Progenitor cell of endocrine pancreas (in vitro differentiated cells): ENCODE measurements around the gene MESP1. TPM values are rescaled to one million over a fixed set of nuclear protein-coding genes. Genes with fewer than 3 reads are reported as not detected.
"Not testable (repeated sequence)": the region's sequence is repeated elsewhere in the genome, so short reads cannot be mapped to it uniquely, and the experiment has no call there.

ENCODE experiments used
- DNase-seq: peaks from one replicate; pipeline ENCODE4 v3.0.0; 2021; ENCODE audit warnings: low spot score; ENCODE audit not compliant: unreplicated experiment
- H3K27ac Mint-ChIP-seq: 2 replicates; pipeline ENCODE4 v1.8.0; 2021; ENCODE audit warnings: mild to moderate bottlenecking, moderate library complexity, mixed read lengths
- H3K27me3 Mint-ChIP-seq: 2 replicates; pipeline ENCODE4 v1.8.0; 2021; ENCODE audit warnings: mixed read lengths
- H3K36me3 Mint-ChIP-seq: 2 replicates; pipeline ENCODE4 v1.8.0; 2022; ENCODE audit warnings: mixed read lengths; ENCODE audit not compliant: insufficient read depth
- H3K4me1 Mint-ChIP-seq: 2 replicates; pipeline ENCODE4 v1.8.0; 2021; ENCODE audit warnings: low read depth, mixed read lengths
- H3K4me3 Mint-ChIP-seq: 2 replicates; pipeline ENCODE4 v1.8.0; 2021; ENCODE audit warnings: low read depth, mild to moderate bottlenecking, moderate library complexity, mixed read lengths
- H3K9me3 Mint-ChIP-seq: 2 replicates; pipeline ENCODE4 v1.8.0; 2021; ENCODE audit warnings: low read depth, mixed read lengths
- CTCF ChIP-seq: fragments of 200-600 bp; sonication (generic); IDR thresholded peaks from one replicate; pipeline ENCODE4 v1.5.0; 2021; ENCODE audit warnings: antibody characterized with exemption, mild to moderate bottlenecking; ENCODE audit not compliant: unreplicated experiment
- total RNA-seq: library from RNA; stranded (reverse); gene quantifications from 2 replicates; pipeline ENCODE4 v1.2.1, GENCODE V29; 2021

The MESP1 gene
- total RNA-seq, 1 donor from 2014 or later: 0.50 TPM

GRCh38 chr15:89795996-89796395, 44.9 kb upstream of the MESP1 start:
- H3K36me3 Mint-ChIP-seq: no peaks in the 10 kb centered on the region
- no peak for DNase-seq
- no peak overlapping the region for H3K27ac Mint-ChIP-seq
- H3K9me3 Mint-ChIP-seq: no peaks in the 10 kb centered on the region
- no peak for TF ChIP-seq CTCF
- no peak overlapping the region for H3K4me3 Mint-ChIP-seq
- no peaks in the 10 kb centered on the region for H3K4me1 Mint-ChIP-seq
- H3K27me3 Mint-ChIP-seq: peaks cover 8% of the 10 kb centered on the region

GRCh38 chr15:89794627-89795241, 43.7 kb upstream of the MESP1 start:
- Mint-ChIP-seq H3K9me3 (no peaks in the 10 kb centered on the region), H3K4me1 (no peaks in the 10 kb centered on the region), H3K36me3 (no peaks in the 10 kb centered on the region), H3K27ac (no peak overlapping the region), H3K27me3 (peaks cover 4% of the 10 kb centered on the region), H3K4me3 (no peak overlapping the region)
- no peak for TF ChIP-seq CTCF
- no peak for DNase-seq

GRCh38 chr15:89792106-89792805, 41.2 kb upstream of the MESP1 start:
- Mint-ChIP-seq H3K4me1 (no peaks in the 10 kb centered on the region), H3K4me3 (no peak overlapping the region), H3K9me3 (peaks cover 8% of the 10 kb centered on the region), H3K36me3 (no peaks in the 10 kb centered on the region), H3K27me3 (peaks cover 4% of the 10 kb centered on the region), H3K27ac (no peak overlapping the region)
- no peak for DNase-seq
- no peak for TF ChIP-seq CTCF

GRCh38 chr15:89790661-89791060, 39.6 kb upstream of the MESP1 start:
- H3K27ac Mint-ChIP-seq: no peak overlapping the region
- peaks cover 4% of the 10 kb centered on the region for H3K27me3 Mint-ChIP-seq
- peaks cover 8% of the 10 kb centered on the region for H3K9me3 Mint-ChIP-seq
- no peak overlapping the region for H3K4me3 Mint-ChIP-seq
- no peak for DNase-seq
- TF ChIP-seq CTCF: no peak
- no peaks in the 10 kb centered on the region for H3K4me1 Mint-ChIP-seq
- no peaks in the 10 kb centered on the region for H3K36me3 Mint-ChIP-seq

GRCh38 chr15:89790206-89790605, 39.2 kb upstream of the MESP1 start:
- H3K9me3 Mint-ChIP-seq: peaks cover 8% of the 10 kb centered on the region
- no peak for DNase-seq
- peaks cover 4% of the 10 kb centered on the region for H3K27me3 Mint-ChIP-seq
- H3K4me3 Mint-ChIP-seq: no peak overlapping the region
- no peaks in the 10 kb centered on the region for H3K36me3 Mint-ChIP-seq
- no peaks in the 10 kb centered on the region for H3K4me1 Mint-ChIP-seq
- no peak for TF ChIP-seq CTCF
- H3K27ac Mint-ChIP-seq: no peak overlapping the region

- DNase-seq, H3K36me3 Mint-ChIP-seq, H3K9me3 Mint-ChIP-seq, H3K27me3 Mint-ChIP-seq, H3K27ac Mint-ChIP-seq, H3K4me3 Mint-ChIP-seq, H3K4me1 Mint-ChIP-seq: not testable (repeated sequence)
Measured at GRCh38 chr15:89788585-89788984, 37.5 kb upstream of the MESP1 start.
